Subcutaneous abdominal adipose tissue (tissue), 5 donors: ENCODE data around the gene SLAMF9.

ENCODE experiments used
- H3K27ac ChIP-seq: one replicate; pipeline ENCODE4 v1.7.0; 2013; ENCODE audit warnings: low read depth, mild to moderate bottlenecking, inconsistent platforms, low read length, moderate library complexity
- H3K27me3 ChIP-seq, 5 donors: one replicate each; pipeline ENCODE4 v1.7.0; 2013; ENCODE audit warnings: low read length in 5 of 5, inconsistent platforms in 1 of 5; ENCODE audit not compliant: control insufficient read depth in 5 of 5, insufficient read depth in 4 of 5
- H3K36me3 ChIP-seq, 5 donors: one replicate each; pipeline ENCODE4 v1.7.0; 2013; ENCODE audit warnings: low read length in 5 of 5; ENCODE audit not compliant: control insufficient read depth in 5 of 5, insufficient read depth in 5 of 5
- H3K4me1 ChIP-seq, 5 donors: one replicate each; pipeline ENCODE4 v1.7.0; 2013; ENCODE audit warnings: low read length in 5 of 5, mild to moderate bottlenecking in 3 of 5, moderate library complexity in 1 of 5; ENCODE audit not compliant: control insufficient read depth in 5 of 5, insufficient read depth in 5 of 5
- H3K4me3 ChIP-seq, 5 donors: one replicate each; pipeline ENCODE4 v1.7.0; 2013; ENCODE audit warnings: low read length in 5 of 5, low read depth in 1 of 5
- H3K9ac ChIP-seq, 5 donors: one replicate each; pipeline ENCODE4 v1.7.0; 2013; ENCODE audit warnings: low read length in 5 of 5, mild to moderate bottlenecking in 4 of 5, moderate library complexity in 3 of 5
- H3K9me3 ChIP-seq, 5 donors: one replicate each; pipeline ENCODE4 v1.7.0; 2013; ENCODE audit warnings: low read length in 5 of 5; ENCODE audit not compliant: control insufficient read depth in 5 of 5
- donor health status: healthy.
- donor health status: healthy.
- donor health status: healthy.
- donor health status: healthy.
- donor health status: healthy.

SLAMF9 gene

GRCh38 chr1:159979257-159979656 lies 25.2 kb upstream of the SLAMF9 start:
- Histone ChIP-seq H3K36me3 (no peaks in the 10 kb centered on the region), H3K9ac (no peak overlapping the region), H3K27ac (no peak overlapping the region), H3K4me3 (no peak overlapping the region), H3K9me3 (no peaks in the 10 kb centered on the region), H3K4me1 (no peaks in the 10 kb centered on the region), H3K27me3 (peaks cover 0 to 6% (median 4%) of the 10 kb centered on the region in 5 donors)

GRCh38 chr1:159978107-159978398 lies 24.0 kb upstream of the SLAMF9 start:
- Histone ChIP-seq H3K4me1 (no peaks in the 10 kb centered on the region), H3K36me3 (no peaks in the 10 kb centered on the region), H3K4me3 (no peak overlapping the region), H3K9ac (no peak overlapping the region), H3K27me3 (peaks cover 0 to 6% (median 4%) of the 10 kb centered on the region in 5 donors), H3K27ac (no peak overlapping the region), H3K9me3 (no peaks in the 10 kb centered on the region)

GRCh38 chr1:159977364-159978106 lies 23.5 kb upstream of the SLAMF9 start:
- Histone ChIP-seq H3K9ac (no peak overlapping the region), H3K4me1 (no peaks in the 10 kb centered on the region), H3K4me3 (no peak overlapping the region), H3K36me3 (no peaks in the 10 kb centered on the region), H3K27me3 (peaks cover 0 to 6% (median 4%) of the 10 kb centered on the region in 5 donors), H3K27ac (no peak overlapping the region), H3K9me3 (no peaks in the 10 kb centered on the region)

- Histone ChIP-seq H3K36me3 (no peaks in the 10 kb centered on the region), H3K27ac (no peak overlapping the region), H3K4me3 (no peak overlapping the region), H3K27me3 (peaks cover 0 to 7% (median 4%) of the 10 kb centered on the region in 5 donors), H3K9me3 (no peaks in the 10 kb centered on the region), H3K4me1 (no peaks in the 10 kb centered on the region), H3K9ac (no peak overlapping the region)
Measured at GRCh38 chr1:159974350-159974965, 20.4 kb upstream of the SLAMF9 start.

- Histone ChIP-seq H3K36me3 (no peaks in the 10 kb centered on the region), H3K4me1 (no peaks in the 10 kb centered on the region), H3K9ac (no peak overlapping the region), H3K9me3 (no peaks in the 10 kb centered on the region), H3K27ac (no peak overlapping the region), H3K27me3 (peaks cover 0 to 13% (median 4%) of the 10 kb centered on the region in 5 donors), H3K4me3 (no peak overlapping the region)
Measured at GRCh38 chr1:159973350-159973940, 19.4 kb upstream of the SLAMF9 start.

GRCh38 chr1:159972443-159973205 lies 18.6 kb upstream of the SLAMF9 start:
- H3K27ac ChIP-seq: no peak overlapping the region
- peaks cover 0 to 12% (median 2%) of the 10 kb centered on the region in 5 donors for H3K27me3 ChIP-seq
- H3K9ac ChIP-seq: no peak overlapping the region
- H3K4me3 ChIP-seq: no peak overlapping the region
- H3K36me3 ChIP-seq: no peaks in the 10 kb centered on the region
- H3K4me1 ChIP-seq: no peaks in the 10 kb centered on the region
- no peaks in the 10 kb centered on the region for H3K9me3 ChIP-seq

- Histone ChIP-seq H3K27me3 (peaks cover 0 to 9% (median 0%) of the 10 kb centered on the region in 5 donors), H3K4me3 (no peak overlapping the region), H3K27ac (no peak overlapping the region), H3K9me3 (no peaks in the 10 kb centered on the region), H3K4me1 (no peaks in the 10 kb centered on the region), H3K9ac (no peak overlapping the region), H3K36me3 (no peaks in the 10 kb centered on the region)
Measured at GRCh38 chr1:159970932-159971342, 16.9 kb upstream of the SLAMF9 start.

GRCh38 chr1:159968901-159969300 lies 14.9 kb upstream of the SLAMF9 start:
- H3K27me3 ChIP-seq: peaks cover 0 to 9% (median 0%) of the 10 kb centered on the region in 5 donors
- no peaks in the 10 kb centered on the region for H3K36me3 ChIP-seq
- H3K9me3 ChIP-seq: no peaks in the 10 kb centered on the region
- H3K4me3 ChIP-seq: no peak overlapping the region
- no peak overlapping the region for H3K27ac ChIP-seq
- no peaks in the 10 kb centered on the region for H3K4me1 ChIP-seq
- no peak overlapping the region for H3K9ac ChIP-seq

- no peaks in the 10 kb centered on the region for H3K9me3 ChIP-seq
- no peak overlapping the region for H3K27ac ChIP-seq
- H3K4me1 ChIP-seq: no peaks in the 10 kb centered on the region
- H3K4me3 ChIP-seq: no peak overlapping the region
- H3K36me3 ChIP-seq: no peaks in the 10 kb centered on the region
- H3K9ac ChIP-seq: no peak overlapping the region
- peaks cover 0 to 12% (median 5%) of the 10 kb centered on the region in 5 donors for H3K27me3 ChIP-seq
Measured at GRCh38 chr1:159965263-159965662, 11.2 kb upstream of the SLAMF9 start.

- Histone ChIP-seq H3K27me3 (peaks cover 0 to 11% (median 5%) of the 10 kb centered on the region in 5 donors), H3K27ac (no peak overlapping the region), H3K9me3 (no peaks in the 10 kb centered on the region), H3K9ac (no peak overlapping the region), H3K36me3 (no peaks in the 10 kb centered on the region), H3K4me3 (no peak overlapping the region), H3K4me1 (no peaks in the 10 kb centered on the region)
Measured at GRCh38 chr1:159964144-159964543, 10.1 kb upstream of the SLAMF9 start.
